NCI-H2029 (cell line): ENCODE data around the gene PMIS2.
A peak's percentile ranks its signal among the peaks of the same experiment; 100 is the strongest.

ENCODE experiments used
- DNase-seq: peaks from one replicate; lab custom pipeline; 2025; lab: John Stamatoyannopoulos, UW

The PMIS2 gene

GRCh38 chr19:35556846-35557538, 29.0 kb upstream of the PMIS2 start:
- no peak for DNase-seq

DNA sequence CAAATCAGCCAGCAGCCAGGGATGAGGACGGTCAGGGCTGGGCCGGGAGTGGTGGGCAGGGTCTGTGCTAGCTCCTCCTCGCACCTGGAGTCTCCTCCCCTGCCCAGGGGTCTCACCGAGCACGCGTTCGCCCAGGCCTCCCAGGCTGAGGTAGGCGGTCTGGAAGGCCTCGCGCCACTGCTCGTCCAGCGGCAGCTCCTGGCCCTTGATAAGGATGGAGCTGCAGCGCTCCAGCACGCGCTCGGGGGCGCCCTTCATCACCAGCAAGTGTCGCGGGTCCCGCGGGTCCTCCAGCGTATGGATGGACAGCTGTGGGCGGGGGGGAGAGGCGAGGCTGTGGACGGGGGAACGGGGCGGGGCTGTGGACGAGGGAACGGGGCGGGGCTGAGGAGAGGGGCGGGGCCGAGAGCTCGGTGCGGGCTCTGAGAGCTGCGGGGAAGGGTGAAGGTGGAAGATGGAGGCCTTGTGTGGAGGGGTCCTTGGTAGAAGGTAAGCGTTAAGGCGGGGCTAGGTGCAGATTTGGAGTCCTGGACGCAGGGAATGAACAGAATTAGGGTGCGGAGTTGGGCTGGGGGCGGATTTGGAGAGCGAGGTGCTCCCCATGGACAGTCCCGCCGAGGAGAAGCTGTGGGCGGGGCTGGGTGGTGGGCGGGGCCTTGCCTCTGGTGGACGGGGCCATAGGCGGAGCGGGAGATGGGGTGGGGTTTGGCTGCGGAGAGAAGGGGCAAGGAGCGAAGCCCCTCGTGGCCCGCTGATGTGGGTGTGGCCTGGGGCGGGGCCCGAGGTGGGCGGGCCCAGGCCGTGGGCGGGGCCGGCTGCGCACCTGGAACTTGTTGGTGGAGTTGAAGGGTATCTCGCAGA, 28.2 kb upstream of the PMIS2 start:
- peak; percentile 61 for DNase-seq

- no peak for DNase-seq
These were observed 27.3 kb upstream of the PMIS2 start for GRCh38 chr19:35558400-35559280.

GRCh38 chr19:35559281-35559659, 26.7 kb upstream of the PMIS2 start:
- no peak for DNase-seq

DNA sequence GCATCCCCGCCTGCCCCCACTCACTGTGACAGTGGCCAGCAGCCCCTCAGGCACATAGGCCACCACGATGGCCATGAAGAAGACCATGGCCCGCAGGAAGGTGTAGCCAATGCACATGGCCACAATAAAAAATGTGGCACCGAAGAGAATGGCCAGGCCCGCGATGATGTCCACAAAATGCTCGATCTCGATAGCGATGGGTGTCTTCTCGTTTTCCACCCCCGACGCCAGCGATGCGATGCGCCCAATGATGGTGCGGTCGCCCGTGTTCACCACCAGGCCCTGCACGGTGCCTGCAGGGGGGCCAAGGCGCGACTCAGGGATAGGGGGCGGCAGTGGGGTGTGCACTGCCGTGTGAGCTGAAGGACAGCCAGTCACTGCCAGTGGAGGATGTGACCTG, 26.2 kb upstream of the PMIS2 start:
- no peak for DNase-seq

- no peak for DNase-seq
These were observed 25.7 kb upstream of the PMIS2 start for GRCh38 chr19:35560271-35560670.

DNA sequence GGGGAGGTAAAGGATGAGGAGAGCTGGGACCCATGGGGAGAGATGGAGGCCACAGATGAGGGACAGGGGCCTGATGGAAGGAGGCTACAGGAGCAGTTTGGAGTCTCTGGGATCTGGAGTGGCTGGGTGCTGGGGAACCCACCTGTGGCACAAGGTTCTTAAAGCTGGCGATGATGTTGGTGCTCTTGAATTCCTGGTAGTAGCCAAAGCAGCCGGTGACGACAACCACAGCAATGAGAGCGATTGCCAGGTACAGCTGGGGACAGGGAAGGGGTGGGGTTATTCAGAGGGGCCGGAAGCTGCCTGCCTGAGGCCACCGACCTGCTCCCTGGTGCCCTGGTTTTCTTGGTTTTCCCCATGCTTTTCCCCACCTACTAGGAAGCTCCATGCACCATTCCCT, 25.3 kb upstream of the PMIS2 start:
- no peak for DNase-seq

GRCh38 chr19:35561436-35561835, 24.5 kb upstream of the PMIS2 start:
- no peak for DNase-seq

- no peak for DNase-seq
These were observed 23.6 kb upstream of the PMIS2 start for GRCh38 chr19:35562336-35562735.

GRCh38 chr19:35562776-35563175, 23.2 kb upstream of the PMIS2 start:
- no peak for DNase-seq

DNA sequence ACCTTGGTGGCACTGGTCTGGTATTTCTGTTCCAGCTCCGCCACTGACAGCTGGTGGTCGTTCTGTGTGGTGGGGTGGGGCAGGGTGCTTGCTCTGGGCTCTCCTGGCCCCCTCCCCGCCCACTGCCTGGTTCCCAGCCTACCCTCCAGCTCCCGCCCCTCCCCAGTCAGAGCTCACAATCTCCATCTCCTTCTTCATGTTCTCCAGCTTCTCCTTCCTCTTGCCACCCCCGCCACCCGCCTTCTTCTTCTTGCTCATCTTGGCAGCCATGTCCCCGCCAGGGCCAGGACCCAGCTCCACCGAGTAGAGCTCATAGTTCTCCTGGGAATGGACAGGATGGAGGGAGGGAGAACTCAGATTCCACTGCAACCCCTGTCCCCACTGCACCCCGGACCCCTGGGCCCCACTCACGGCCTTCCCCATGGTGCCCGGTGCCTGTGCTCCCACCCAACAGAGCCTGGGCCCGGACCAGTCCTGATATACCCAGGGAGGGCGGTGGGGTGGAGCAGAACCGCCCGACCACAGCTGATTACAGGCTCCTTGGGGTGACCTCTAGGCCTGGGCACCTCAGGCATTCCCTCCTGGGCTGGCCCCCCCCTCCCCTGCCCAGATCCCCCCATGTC, 22.7 kb upstream of the PMIS2 start, which contains the start of gene ATP4A:
TSS of gene ATP4A (minus strand) at position 452 of the 623 bp plus-strand sequence. CDS start at position 423, 29 bp downstream.
- no peak for DNase-seq

- no peak for DNase-seq
These were observed 20.7 kb upstream of the PMIS2 start for GRCh38 chr19:35565016-35565856.

GRCh38 chr19:35566738-35567137, 19.2 kb upstream of the PMIS2 start:
- no peak for DNase-seq

DNA sequence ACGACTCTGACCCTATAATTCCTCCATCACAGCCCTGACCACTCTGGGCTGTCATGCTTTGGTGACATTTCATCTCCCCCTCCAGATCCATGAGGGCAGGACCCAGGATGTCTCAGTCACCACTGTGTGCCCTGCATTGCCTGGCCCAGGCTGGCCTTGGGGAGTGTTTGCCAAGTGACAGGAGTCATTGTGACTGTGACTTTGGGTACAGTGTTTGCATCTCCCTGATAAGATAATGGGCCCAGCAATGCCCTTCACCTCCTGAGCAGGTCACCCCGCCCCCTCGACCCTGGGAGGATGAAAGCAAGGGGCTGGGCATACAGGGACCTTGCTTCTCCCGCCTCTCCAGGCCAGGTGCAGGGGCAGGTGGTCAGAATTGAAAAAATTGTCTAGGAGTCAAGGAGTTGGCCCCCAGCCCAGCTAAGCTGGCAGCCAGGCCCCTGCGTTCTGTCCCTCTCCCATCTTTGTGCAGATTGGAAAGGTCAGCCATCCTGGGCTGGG, 16.6 kb upstream of the PMIS2 start:
- peak; percentile 22 for DNase-seq

GRCh38 chr19:35571406-35571965, 14.5 kb upstream of the PMIS2 start:
- no peak for DNase-seq

DNA sequence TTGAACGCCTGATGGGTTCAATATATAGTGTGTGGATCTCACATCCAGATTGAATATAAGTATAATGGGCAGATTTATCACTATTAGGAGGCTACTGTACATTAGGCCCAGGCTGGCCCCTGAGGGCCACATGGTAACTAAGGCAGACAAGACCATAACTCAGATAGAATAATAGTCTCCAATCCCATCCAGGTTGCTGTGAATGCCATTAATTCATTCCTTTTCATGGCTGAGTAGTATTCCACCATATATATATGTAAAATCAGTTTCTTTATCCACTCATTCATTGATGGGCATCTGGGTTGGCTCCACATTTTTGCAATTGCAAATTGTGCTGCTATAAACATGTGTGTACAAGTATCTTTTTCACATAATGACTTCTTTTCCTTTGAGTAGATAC, 8.1 kb upstream of the PMIS2 start:
- no peak for DNase-seq

GRCh38 chr19:35578707-35579106, 7.3 kb upstream of the PMIS2 start:
- DNase-seq = no peak

GRCh38 chr19:35582760-35583159, 3.2 kb upstream of the PMIS2 start:
- DNase-seq = no peak

GRCh38 chr19:35587321-35587720, 1.3 kb downstream of the PMIS2 start:
- no peak for DNase-seq

DNA sequence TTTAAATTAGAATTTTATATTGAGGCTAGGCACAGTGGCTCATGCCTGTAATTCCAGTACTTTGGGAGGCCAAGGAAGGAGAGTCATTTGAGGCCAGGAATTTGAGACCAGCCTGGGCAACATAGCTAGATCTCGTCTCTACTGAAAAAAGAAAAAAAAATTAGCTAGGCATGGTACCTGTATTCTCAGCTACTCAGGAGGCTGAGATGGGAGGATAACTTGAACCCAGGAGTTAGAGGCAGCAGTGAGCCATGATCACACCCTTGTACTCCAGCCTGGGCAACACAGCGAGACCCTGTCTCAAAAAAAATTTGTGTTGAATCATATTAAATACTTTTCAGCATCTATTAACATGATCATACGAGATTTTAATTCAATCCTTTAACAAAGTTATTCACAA, 4.9 kb downstream of the PMIS2 start:
- no peak for DNase-seq
